Stimulated activated CD8-positive, alpha-beta memory T cell treated with anti-CD3 and anti-CD28 coated beads, Interleukin-4, amount 100 ng/mL, for 4 hours (primary cell): Measurements from ENCODE around the gene C16orf86.

Experiments used
- DNase-seq, 2 donors: peaks; one replicate each; pipeline ENCODE4 v3.0.0-alpha.2; 2020; ENCODE audit warnings: low read depth in 2 of 2, low spot score in 1 of 2

C16orf86 gene

GRCh38 chr16:67666032-67666551, 522 bp upstream of the C16orf86 start:
- no peak for DNase-seq

GRCh38 chr16:67667453-67667816, 821 bp downstream of the C16orf86 start:
- no peak for DNase-seq

- peak; percentile 42 to 56 for DNase-seq
These were observed 1.3 kb downstream of the C16orf86 start for GRCh38 chr16:67667817-67668494.

GRCh38 chr16:67668495-67669157, 2.0 kb downstream of the C16orf86 start:
- DNase-seq, result no peak

GRCh38 chr16:67669499-67670101, 3.0 kb downstream of the C16orf86 start:
- DNase-seq, result no peak

GRCh38 chr16:67672306-67672705, 5.7 kb downstream of the C16orf86 start:
- no peak for DNase-seq

GRCh38 chr16:67672739-67673662, 6.4 kb downstream of the C16orf86 start:
- no peak for DNase-seq

GRCh38 chr16:67673712-67674580, 7.3 kb downstream of the C16orf86 start:
- DNase-seq, result no peak

GRCh38 chr16:67674851-67675578, 8.4 kb downstream of the C16orf86 start:
- no peak for DNase-seq

- no peak for DNase-seq
These were observed 8.9 kb downstream of the C16orf86 start for GRCh38 chr16:67675579-67675935.

GRCh38 chr16:67675999-67676398, 9.4 kb downstream of the C16orf86 start:
- no peak for DNase-seq

GRCh38 chr16:67676516-67676915, 9.9 kb downstream of the C16orf86 start:
- no peak for DNase-seq

- DNase-seq, result no peak
These were observed 10.3 kb downstream of the C16orf86 start for GRCh38 chr16:67676939-67677338.

GRCh38 chr16:67677712-67678111, 11.1 kb downstream of the C16orf86 start:
- no peak for DNase-seq

- no peak for DNase-seq
These were observed 11.9 kb downstream of the C16orf86 start for GRCh38 chr16:67678354-67679023.

GRCh38 chr16:67679935-67680897, 13.6 kb downstream of the C16orf86 start:
- DNase-seq, result no peak

- no peak for DNase-seq
These were observed 17.2 kb downstream of the C16orf86 start for GRCh38 chr16:67683767-67684166.
